ENCODE data around the gene LYZ. TPM values are rescaled to one million over a fixed set of nuclear protein-coding genes. Genes with fewer than 3 reads are reported as not detected.

Gene LYZ
- total RNA-seq, 1 experiment from 2014 or later, result not detected

- Mint-ChIP-seq H3K27me3 (ENCODE audit: low read depth) (no peaks in the 10 kb centered on the region), H3K4me3 (peak overlapping the region in 1 of 2 experiments; percentile 13; a peak in 1 of 5 replicates), H3K4me1 (peaks cover 51 to 54% of the 10 kb centered on the region in 2 experiments), H3K27ac (peak overlapping the region in 1 of 3 experiments; percentile 16; a peak in 3 of 7 replicates), H3K9me3 (no peaks in the 10 kb centered on the region), H3K36me3 (ENCODE audit: insufficient read depth in 1 of 3, low read depth in 3 of 3) (no peaks in the 10 kb centered on the region)
- H3K79me2 ChIP-seq (ENCODE audit: insufficient read depth, low read length), result no peaks in the 10 kb centered on the region
- H2BK20ac ChIP-seq (ENCODE audit: low read depth, low read length, poor library complexity, severe bottlenecking), result no peak overlapping the region
- H3K9ac ChIP-seq (ENCODE audit: extremely low read depth, insufficient read length, low read length), result no peak overlapping the region
- H2BK5ac ChIP-seq (ENCODE audit: insufficient read length, low read length), result no peak overlapping the region
- no peak for TF ChIP-seq CTCF (conservative IDR thresholded peaks at IDR 0.05)
- H3K79me1 ChIP-seq (ENCODE audit: insufficient read depth, low read depth, low read length, poor library complexity, severe bottlenecking), result no peaks in the 10 kb centered on the region
- no peaks in the 10 kb centered on the region for H3K27me3 ChIP-seq (ENCODE audit: insufficient read depth, low read length)
- no peak overlapping the region for H3K4me2 ChIP-seq (ENCODE audit: insufficient read depth, insufficient read length, low read length)
- H3K4ac ChIP-seq (ENCODE audit: low read depth, low read length), result no peak overlapping the region
- no peak overlapping the region for H3K23ac ChIP-seq (ENCODE audit: insufficient read length, low read depth, low read length)
- H2BK120ac ChIP-seq (ENCODE audit: low read depth, low read length, poor library complexity, severe bottlenecking), result no peak overlapping the region
- WGBS (ENCODE audit: extremely low coverage, insufficient read length, low lambda C conversion rate), result no CpG with 5 or more reads among the region's 8 CpGs
- no peak overlapping the region for H3K27ac ChIP-seq (ENCODE audit: insufficient read length, low read depth, low read length)
- no peak overlapping the region for H3K56ac ChIP-seq (ENCODE audit: insufficient read length, low read depth, low read length)
- H4K8ac ChIP-seq (replicated peaks; ENCODE audit: insufficient read length, low read depth, low read length), result no peak overlapping the region
- H3K18ac ChIP-seq (ENCODE audit: insufficient read length, low read depth, low read length), result no peak overlapping the region
- no peak overlapping the region for H4K91ac ChIP-seq (ENCODE audit: insufficient read length, low read depth, low read length)
- no peak overlapping the region for H3T11ph ChIP-seq (ENCODE audit: low read length)
- H2AK5ac ChIP-seq (ENCODE audit: insufficient read length, low read length), result no peak overlapping the region
- H3K4me1 ChIP-seq (ENCODE audit: insufficient read depth, low read length), result peaks cover 12% of the 10 kb centered on the region; the same call in 1 of the 2 replicates
- H2BK12ac ChIP-seq (ENCODE audit: insufficient read length, low read depth, low read length), result no peak overlapping the region
- H3K23me2 ChIP-seq (ENCODE audit: insufficient read length, low read depth, low read length, poor library complexity, severe bottlenecking), result peaks cover 4% of the 10 kb centered on the region
- H4K20me1 ChIP-seq (ENCODE audit: control insufficient read depth, insufficient read depth, insufficient read length), result no peaks in the 10 kb centered on the region
- no peaks in the 10 kb centered on the region for H3K9me3 ChIP-seq (ENCODE audit: control insufficient read depth, low read depth, low read length)
- DNase-seq, result no peak
- H2AFZ ChIP-seq (ENCODE audit: low read length), result peak overlapping the region; percentile 63
- H4K5ac ChIP-seq (ENCODE audit: insufficient read length, low read depth, low read length), result no peak overlapping the region
- H2BK15ac ChIP-seq (ENCODE audit: low read depth, low read length), result no peak overlapping the region
- no peak overlapping the region for H3K14ac ChIP-seq (ENCODE audit: insufficient read depth, low read length)
These were observed 18.3 kb upstream of the LYZ start for GRCh38 chr12:69329669-69330428.
